ENCODE results near the gene SETBP1. TPM values are rescaled to one million over a fixed set of nuclear protein-coding genes. Genes with fewer than 3 reads are reported as not detected.

The SETBP1 gene
- total and polyA plus RNA-seq, 2 of the 8 experiments (the other 6 are each of a cell fraction or from before 2014, with no cell fraction given) = 2.0 to 6.5 TPM

- no peak overlapping the region for H2BK20ac ChIP-seq (ENCODE audit: low read length)
- H2BK12ac ChIP-seq (ENCODE audit: low read depth, low read length) = peak overlapping the region; percentile 79; the same call in 1 of the 2 replicates
- H3K4me3 ChIP-seq (ENCODE audit: extremely low read depth in 1 of 4, insufficient read depth in 2 of 4, low read depth in 3 of 4, low read length in 4 of 4) = peak overlapping the region; percentile 40 to 93 (median 54)
- H3K14ac ChIP-seq (ENCODE audit: insufficient read length) = no peak overlapping the region
- no peak overlapping the region for H3K56ac ChIP-seq (replicated peaks; ENCODE audit: insufficient read length, low read depth, low read length)
- peak; percentile 28 for FAIRE-seq
- peak overlapping the region; percentile 54 for H2BK5ac ChIP-seq (ENCODE audit: low read depth, low read length)
- H4K5ac ChIP-seq (ENCODE audit: insufficient read length, low read depth, low read length) = peak overlapping the region; percentile 24
- no peak overlapping the region for H2AK5ac ChIP-seq (ENCODE audit: low read depth, low read length)
- no peak overlapping the region; the same call in 1 of the 2 replicates for H3K18ac ChIP-seq (ENCODE audit: extremely low read depth, low read length)
- H3K4me1 ChIP-seq (replicated peaks in 1 of 4; ENCODE audit: control insufficient read depth in 3 of 4, insufficient read depth in 4 of 4, low read length in 3 of 4) = peaks cover 4 to 20% (median 9%) of the 10 kb centered on the region in 4 experiments; a peak in 5 of 7 replicates
- ChIA-PET CTCF (ENCODE audit: partially characterized antibody) (interaction anchor here (0.6 to 2.2 kb wide), 8 partner anchors 10 to 703 kb away, joined by 3 to 9 read pairs (median 3); no protein-coding TSS in a partner anchor), POLR2A (ENCODE audit: partially characterized antibody) (interaction anchor here (1.2 kb wide), 2 partner anchors 30 to 32 kb away, joined by 3 to 4 read pairs; no protein-coding TSS in a partner anchor)
- no peaks in the 10 kb centered on the region for H3K36me3 ChIP-seq (ENCODE audit: control insufficient read depth in 2 of 4, insufficient read depth in 4 of 4, low read length in 3 of 4)
- H3K27me3 ChIP-seq (replicated peaks in 1 of 4; ENCODE audit: control insufficient read depth in 3 of 4, extremely low read depth in 1 of 4, insufficient read depth in 3 of 4, low read length in 3 of 4) = peaks cover 0 to 11% (median 8%) of the 10 kb centered on the region in 4 experiments; a peak in 5 of 7 replicates
- H4K8ac ChIP-seq (ENCODE audit: extremely low read depth, insufficient read depth, low read length) = no peak overlapping the region
- H3K23ac ChIP-seq (ENCODE audit: insufficient read length) = no peak overlapping the region
- H3K27ac ChIP-seq (ENCODE audit: low read depth, low read length) = no peak overlapping the region
- H3K4me2 ChIP-seq (ENCODE audit: insufficient read depth in 1 of 2, low read depth in 2 of 2, low read length in 2 of 2) = peak overlapping the region; percentile 81 to 97
- H3K79me2 ChIP-seq (ENCODE audit: control insufficient read depth in 1 of 2, insufficient read depth in 2 of 2, low read length in 2 of 2) = peaks cover 0 to 22% of the 10 kb centered on the region in 2 experiments; a peak in 3 of 4 replicates
- H2AFZ ChIP-seq (ENCODE audit: low read length) = 0 out of 2 replicates have a peak overlapping the region, but pooled peaks have one; percentile 35
- no peak overlapping the region for H4K91ac ChIP-seq (replicated peaks; ENCODE audit: insufficient read length, low read length)
- no peak overlapping the region for H2BK15ac ChIP-seq (ENCODE audit: low read length)
- no peak overlapping the region for H2BK120ac ChIP-seq (replicated peaks; ENCODE audit: low read depth, low read length)
- no peaks in the 10 kb centered on the region for H3K9me3 ChIP-seq (ENCODE audit: insufficient read depth in 2 of 2, low read depth in 1 of 2, low read length in 1 of 2)
- H4K20me1 ChIP-seq (replicated peaks in 1 of 2; ENCODE audit: control insufficient read depth in 1 of 2, insufficient read depth in 2 of 2, low read length in 2 of 2) = peaks cover 0 to 3% of the 10 kb centered on the region in 2 experiments
- peaks cover 14% of the 10 kb centered on the region for H3K23me2 ChIP-seq (ENCODE audit: low read depth, low read length)
- WGBS, 2 experiments (ENCODE audit: extremely low coverage in 1 of 2, insufficient coverage in 1 of 2, insufficient read length in 1 of 2, insufficient replicate concordance in 2 of 2, low coverage in 1 of 2, low lambda C conversion rate in 2 of 2, missing lambda C conversion rate in 1 of 2) = 5% methylated on average over 11 of the region's 12 CpGs; no CpG with 5 or more reads in 1 of the 2 experiments
- no peak overlapping the region for H3K4ac ChIP-seq (replicated peaks; ENCODE audit: insufficient read length, low read depth, low read length)
- no peaks in the 10 kb centered on the region for H3K79me1 ChIP-seq (ENCODE audit: low read depth, low read length)
- peak overlapping the region in 3 of 4 experiments; percentile 16 to 49 (median 31); a peak in 2 of 7 replicates for H3K9ac ChIP-seq (replicated peaks in 1 of 4; ENCODE audit: extremely low read depth in 1 of 4, low read depth in 3 of 4, low read length in 3 of 4)
- DNase-seq (ENCODE audit: low read depth in 1 of 2, low spot score in 2 of 2) = peak in 1 of 2 experiments; percentile 59
- no peak for TF ChIP-seq RNF2 (IDR thresholded peaks at IDR 0.05; ENCODE audit: borderline replicate concordance, low read depth, low read length, missing control alignments, poor library complexity, severe bottlenecking)
- TF ChIP-seq SIN3A (conservative IDR thresholded peaks at IDR 0.05 in 1 of 2, IDR thresholded peaks at IDR 0.05 in 1 of 2; ENCODE audit: low read depth in 1 of 2, low read length in 2 of 2) = 0 out of 4 replicates have a peak, but pooled peaks of 1 of the 2 experiments have one; percentile 33
- TF ChIP-seq, protein P1, sequence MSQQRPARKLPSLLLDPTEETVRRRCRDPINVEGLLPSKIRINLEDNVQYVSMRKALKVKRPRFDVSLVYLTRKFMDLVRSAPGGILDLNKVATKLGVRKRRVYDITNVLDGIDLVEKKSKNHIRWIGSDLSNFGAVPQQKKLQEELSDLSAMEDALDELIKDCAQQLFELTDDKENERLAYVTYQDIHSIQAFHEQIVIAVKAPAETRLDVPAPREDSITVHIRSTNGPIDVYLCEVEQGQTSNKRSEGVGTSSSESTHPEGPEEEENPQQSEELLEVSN (IDR thresholded peaks at IDR 0.05) = peak; percentile 21; the same call in 1 of the 2 replicates
- TF ChIP-seq, protein P2, sequence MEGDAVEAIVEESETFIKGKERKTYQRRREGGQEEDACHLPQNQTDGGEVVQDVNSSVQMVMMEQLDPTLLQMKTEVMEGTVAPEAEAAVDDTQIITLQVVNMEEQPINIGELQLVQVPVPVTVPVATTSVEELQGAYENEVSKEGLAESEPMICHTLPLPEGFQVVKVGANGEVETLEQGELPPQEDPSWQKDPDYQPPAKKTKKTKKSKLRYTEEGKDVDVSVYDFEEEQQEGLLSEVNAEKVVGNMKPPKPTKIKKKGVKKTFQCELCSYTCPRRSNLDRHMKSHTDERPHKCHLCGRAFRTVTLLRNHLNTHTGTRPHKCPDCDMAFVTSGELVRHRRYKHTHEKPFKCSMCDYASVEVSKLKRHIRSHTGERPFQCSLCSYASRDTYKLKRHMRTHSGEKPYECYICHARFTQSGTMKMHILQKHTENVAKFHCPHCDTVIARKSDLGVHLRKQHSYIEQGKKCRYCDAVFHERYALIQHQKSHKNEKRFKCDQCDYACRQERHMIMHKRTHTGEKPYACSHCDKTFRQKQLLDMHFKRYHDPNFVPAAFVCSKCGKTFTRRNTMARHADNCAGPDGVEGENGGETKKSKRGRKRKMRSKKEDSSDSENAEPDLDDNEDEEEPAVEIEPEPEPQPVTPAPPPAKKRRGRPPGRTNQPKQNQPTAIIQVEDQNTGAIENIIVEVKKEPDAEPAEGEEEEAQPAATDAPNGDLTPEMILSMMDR (IDR thresholded peaks at IDR 0.05; ENCODE audit: control extremely low read depth in 1 of 3, insufficient read depth in 1 of 3, low read depth in 1 of 3, low read length in 3 of 3) = no peak
- no peak for TF ChIP-seq CTBP2 (IDR thresholded peaks at IDR 0.05; ENCODE audit: borderline replicate concordance, insufficient read depth, insufficient read length, low read length)
- TF ChIP-seq RBBP5 (IDR thresholded peaks at IDR 0.05; ENCODE audit: borderline replicate concordance, low read depth, low read length) = 0 out of 2 replicates have a peak, but pooled peaks have one; percentile 54
These were observed 1.6 kb downstream of the SETBP1 start for GRCh38 chr18:44682201-44682870.

All from H1 (cell line).